Stimulated activated memory B cell treated with anti-CD40 and anti-IgM and Interleukin-4, amounts not matched to agents 10 μg/mL and 1 μg/mL and 100 μg/mL, for 72 hours (primary cell): Measurements from ENCODE around the gene DHX32.

Experiments
- ATAC-seq: fragments of 150-1000 bp; cut with Tn5 transposase; 2 replicates; pipeline ENCODE4 v1.10.0; 2021
- H3K27ac Mint-ChIP-seq: one replicate; pipeline ENCODE4 v1.8.0; 2022; ENCODE audit warnings: mild to moderate bottlenecking, mixed read lengths
- H3K27me3 Mint-ChIP-seq: one replicate; pipeline ENCODE4 v1.8.0; 2022; ENCODE audit warnings: mixed read lengths
- H3K36me3 Mint-ChIP-seq: one replicate; pipeline ENCODE4 v1.8.0; 2022; ENCODE audit warnings: mixed read lengths
- H3K4me1 Mint-ChIP-seq: one replicate; pipeline ENCODE4 v1.8.0; 2022; ENCODE audit warnings: mixed read lengths
- H3K4me3 Mint-ChIP-seq: one replicate; pipeline ENCODE4 v1.8.0; 2022; ENCODE audit warnings: mild to moderate bottlenecking, moderate library complexity, mixed read lengths
- H3K9me3 Mint-ChIP-seq: one replicate; pipeline ENCODE4 v1.8.0; 2022; ENCODE audit warnings: mixed read lengths

The DHX32 gene

GRCh38 chr10:125878957-125879835, 1.9 kb downstream of the DHX32 start:
- Mint-ChIP-seq H3K36me3 (peaks cover 60% of the 10 kb centered on the region), H3K27ac (no peak overlapping the region), H3K9me3 (peaks cover 3% of the 10 kb centered on the region), H3K4me1 (no peaks in the 10 kb centered on the region), H3K27me3 (no peaks in the 10 kb centered on the region), H3K4me3 (no peak overlapping the region)
- no peak for ATAC-seq

DNA sequence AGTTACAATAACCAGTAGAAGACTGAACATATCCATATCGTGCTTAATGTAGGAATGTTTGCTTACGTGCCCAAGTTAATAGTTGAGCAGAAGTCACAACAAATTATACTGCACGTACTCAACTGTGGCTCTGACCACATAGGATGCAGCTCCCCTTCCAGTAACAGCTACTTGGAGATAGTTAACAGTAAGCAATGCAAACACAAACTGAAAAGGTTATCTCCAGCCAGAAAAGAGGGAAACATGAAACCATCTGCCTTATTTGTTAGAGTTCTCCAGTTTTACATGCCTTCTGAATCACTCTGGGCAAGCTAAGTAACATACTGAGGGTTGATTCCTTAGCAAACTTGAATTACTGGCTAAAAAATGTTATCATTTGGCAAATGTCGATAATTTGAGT, 9.8 kb downstream of the DHX32 start:
- H3K4me3 Mint-ChIP-seq = no peak overlapping the region
- H3K9me3 Mint-ChIP-seq = peaks cover 3% of the 10 kb centered on the region
- no peaks in the 10 kb centered on the region for H3K27me3 Mint-ChIP-seq
- H3K4me1 Mint-ChIP-seq = no peaks in the 10 kb centered on the region
- no peak overlapping the region for H3K27ac Mint-ChIP-seq
- ATAC-seq = no peak
- H3K36me3 Mint-ChIP-seq = peaks cover 26% of the 10 kb centered on the region

GRCh38 chr10:125868372-125868975, 12.6 kb downstream of the DHX32 start:
- no peak for ATAC-seq
- peaks cover 14% of the 10 kb centered on the region for H3K36me3 Mint-ChIP-seq
- H3K27ac Mint-ChIP-seq = no peak overlapping the region
- no peaks in the 10 kb centered on the region for H3K9me3 Mint-ChIP-seq
- H3K4me3 Mint-ChIP-seq = no peak overlapping the region
- no peaks in the 10 kb centered on the region for H3K27me3 Mint-ChIP-seq
- no peaks in the 10 kb centered on the region for H3K4me1 Mint-ChIP-seq

DNA sequence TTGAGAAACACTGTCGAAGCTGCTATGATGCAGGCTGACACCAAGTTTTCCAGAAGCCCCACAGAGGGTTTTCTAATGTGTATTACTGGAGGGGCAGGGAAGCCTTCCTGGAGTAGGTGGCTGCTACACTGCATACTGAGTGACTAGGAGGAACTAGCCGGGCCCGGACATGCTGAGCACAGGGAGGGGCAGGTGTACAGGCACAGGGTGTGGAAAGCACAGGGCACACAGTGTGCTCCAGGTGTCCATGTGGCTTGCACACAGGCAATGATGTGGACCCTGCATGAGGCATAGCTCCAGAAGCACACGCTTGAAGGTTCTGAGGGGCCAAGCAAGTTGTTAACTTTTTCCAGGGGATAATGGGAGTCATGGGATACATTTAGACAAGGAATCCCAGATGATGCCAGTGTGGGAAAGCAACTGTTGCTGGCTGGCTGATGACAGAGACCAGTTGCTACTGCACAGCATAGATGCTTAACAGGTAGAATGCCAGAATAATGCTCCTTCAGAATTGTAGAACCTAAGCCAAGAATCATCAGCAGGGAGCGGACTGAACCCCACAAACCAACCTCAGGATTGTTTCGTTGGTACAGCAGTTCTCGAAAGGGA, 14.6 kb downstream of the DHX32 start:
- Mint-ChIP-seq H3K27ac (no peak overlapping the region), H3K36me3 (peaks cover 14% of the 10 kb centered on the region), H3K4me3 (no peak overlapping the region), H3K27me3 (no peaks in the 10 kb centered on the region), H3K9me3 (no peaks in the 10 kb centered on the region), H3K4me1 (no peaks in the 10 kb centered on the region)
- ATAC-seq = no peak

- Mint-ChIP-seq H3K4me3 (no peak overlapping the region), H3K9me3 (no peaks in the 10 kb centered on the region), H3K27ac (no peak overlapping the region), H3K4me1 (no peaks in the 10 kb centered on the region), H3K27me3 (no peaks in the 10 kb centered on the region), H3K36me3 (peaks cover 14% of the 10 kb centered on the region)
- no peak for ATAC-seq
These were observed 16.0 kb downstream of the DHX32 start for GRCh38 chr10:125865120-125865519.

DNA sequence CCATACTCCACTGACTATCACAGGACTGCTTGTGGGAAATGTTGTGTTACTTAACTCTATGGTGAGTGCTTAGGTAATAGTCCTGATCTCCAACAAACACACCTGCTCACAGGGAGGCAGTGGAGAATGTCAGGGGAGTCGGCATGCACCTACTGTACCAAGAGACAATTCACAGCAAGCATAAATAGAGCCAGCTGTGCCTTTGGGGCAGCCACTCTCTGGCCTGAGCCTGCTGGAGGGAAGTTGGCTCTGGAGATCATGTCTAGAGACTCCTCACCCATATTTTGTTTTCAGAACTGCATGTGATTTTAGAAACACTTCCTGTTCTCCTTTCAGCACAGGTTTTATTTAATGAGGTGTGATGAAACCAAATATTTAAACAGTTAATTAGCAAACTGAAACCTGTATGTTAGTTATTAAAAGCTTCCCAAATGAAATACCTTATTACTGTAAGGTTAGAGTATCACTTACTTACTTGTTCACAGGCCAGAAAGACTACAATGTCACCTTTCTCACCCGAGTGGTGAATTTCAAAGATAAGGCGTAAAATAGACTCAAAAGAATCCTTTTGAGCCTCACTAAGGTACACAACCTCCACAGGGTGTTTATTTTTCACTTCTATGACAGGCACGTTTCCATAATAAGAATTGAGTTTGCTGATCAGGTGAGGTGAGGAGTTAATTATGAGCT, 21.8 kb downstream of the DHX32 start:
- H3K27ac Mint-ChIP-seq = no peak overlapping the region

GRCh38 chr10:125857185-125857760, 23.8 kb downstream of the DHX32 start:
- H3K4me1 Mint-ChIP-seq = no peaks in the 10 kb centered on the region
- no peak overlapping the region for H3K4me3 Mint-ChIP-seq
- no peaks in the 10 kb centered on the region for H3K9me3 Mint-ChIP-seq
- peaks cover 11% of the 10 kb centered on the region for H3K36me3 Mint-ChIP-seq
- no peak overlapping the region for H3K27ac Mint-ChIP-seq
- no peaks in the 10 kb centered on the region for H3K27me3 Mint-ChIP-seq
- no peak for ATAC-seq

More for the DNA sequence above, 21.8 kb downstream of the DHX32 start:
- Mint-ChIP-seq H3K36me3 (peaks cover 11% of the 10 kb centered on the region), H3K4me1 (no peaks in the 10 kb centered on the region), H3K9me3 (no peaks in the 10 kb centered on the region), H3K4me3 (no peak overlapping the region), H3K27me3 (no peaks in the 10 kb centered on the region)
- no peak for ATAC-seq

- Mint-ChIP-seq H3K4me1 (no peaks in the 10 kb centered on the region), H3K4me3 (no peak overlapping the region), H3K9me3 (no peaks in the 10 kb centered on the region), H3K27me3 (no peaks in the 10 kb centered on the region), H3K27ac (no peak overlapping the region), H3K36me3 (peaks cover 37% of the 10 kb centered on the region)
- ATAC-seq = no peak
These were observed 28.6 kb downstream of the DHX32 start for GRCh38 chr10:125852487-125852886.

DNA sequence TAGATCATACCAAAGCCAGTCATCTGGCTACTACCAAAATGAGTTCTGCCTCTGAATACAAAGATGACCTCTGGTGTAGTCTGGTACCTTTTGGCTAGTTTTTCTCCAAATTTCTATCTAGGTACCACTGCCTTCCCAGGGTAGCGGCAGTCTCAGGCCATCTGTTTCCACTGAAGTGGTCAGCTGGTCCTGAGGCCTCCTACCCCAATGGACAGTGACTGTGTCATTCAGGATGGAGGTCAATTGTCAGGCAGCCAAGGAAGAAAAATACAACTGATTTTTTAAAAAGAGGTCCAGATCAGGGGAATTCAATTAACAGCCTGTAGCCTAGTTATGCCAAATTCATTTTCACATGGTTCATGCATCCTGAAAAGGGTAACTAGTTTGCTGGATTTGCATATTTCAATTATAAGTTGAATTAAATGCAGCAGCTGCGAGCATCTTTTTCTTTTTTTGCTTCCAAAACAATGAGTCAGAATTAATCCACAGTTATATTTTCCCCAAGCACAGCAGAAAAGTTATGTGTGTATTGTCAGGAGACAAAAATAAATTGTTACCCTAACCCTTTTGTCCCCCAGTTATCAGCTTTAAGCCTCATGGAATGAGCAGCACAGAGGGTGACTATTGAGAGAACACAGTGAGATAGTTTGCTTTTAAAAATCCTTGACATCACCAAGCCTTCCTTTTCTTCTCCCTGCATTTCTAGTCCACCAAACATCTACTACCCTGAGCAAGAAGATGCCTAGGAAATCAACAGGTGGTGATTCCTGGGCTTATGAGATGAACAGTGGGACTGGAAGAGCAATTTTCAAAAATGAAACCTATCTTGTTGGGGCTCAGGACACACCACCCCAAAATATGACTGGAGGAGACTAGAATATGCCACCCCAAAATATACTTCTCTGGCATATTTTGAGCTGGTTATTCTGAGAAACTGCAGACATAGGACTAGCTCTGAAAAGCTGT, 30.0 kb downstream of the DHX32 start:
- H3K9me3 Mint-ChIP-seq = no peaks in the 10 kb centered on the region
- H3K4me3 Mint-ChIP-seq = no peak overlapping the region
- no peak overlapping the region for H3K27ac Mint-ChIP-seq
- no peaks in the 10 kb centered on the region for H3K27me3 Mint-ChIP-seq
- no peaks in the 10 kb centered on the region for H3K4me1 Mint-ChIP-seq
- no peak for ATAC-seq
- H3K36me3 Mint-ChIP-seq = peaks cover 48% of the 10 kb centered on the region

DNA sequence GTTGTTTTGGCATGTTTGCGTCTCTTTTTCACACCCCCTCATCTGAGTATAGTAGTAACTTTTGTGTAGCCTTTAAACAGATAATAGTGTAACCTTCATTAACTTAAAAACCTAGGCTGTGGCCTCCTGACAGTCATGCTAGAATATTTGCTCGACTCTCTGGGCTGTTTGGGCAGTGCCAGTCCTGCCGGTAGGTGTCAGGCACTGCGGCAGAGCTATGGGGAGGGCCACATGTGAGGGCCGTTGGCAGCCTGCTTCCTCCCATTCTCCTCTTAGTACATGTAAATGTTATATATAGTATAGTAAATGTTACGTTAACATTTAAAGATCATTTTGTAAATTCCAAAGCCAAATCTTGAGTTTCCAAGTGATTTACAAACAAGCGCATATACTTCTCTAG, 31.6 kb downstream of the DHX32 start:
- H3K36me3 Mint-ChIP-seq = peaks cover 50% of the 10 kb centered on the region
- ATAC-seq = no peak
- H3K27ac Mint-ChIP-seq = no peak overlapping the region
- H3K4me1 Mint-ChIP-seq = no peaks in the 10 kb centered on the region
- no peaks in the 10 kb centered on the region for H3K9me3 Mint-ChIP-seq
- H3K27me3 Mint-ChIP-seq = no peaks in the 10 kb centered on the region
- H3K4me3 Mint-ChIP-seq = no peak overlapping the region

GRCh38 chr10:125848857-125849256, 32.2 kb downstream of the DHX32 start:
- no peak for ATAC-seq
- Mint-ChIP-seq H3K36me3 (peaks cover 51% of the 10 kb centered on the region), H3K4me1 (no peaks in the 10 kb centered on the region)

GRCh38 chr10:125848371-125848770, 32.7 kb downstream of the DHX32 start:
- Mint-ChIP-seq H3K4me1 (no peaks in the 10 kb centered on the region), H3K9me3 (no peaks in the 10 kb centered on the region), H3K4me3 (no peak overlapping the region), H3K36me3 (peaks cover 52% of the 10 kb centered on the region), H3K27me3 (no peaks in the 10 kb centered on the region), H3K27ac (no peak overlapping the region)
- ATAC-seq = no peak

More at GRCh38 chr10:125848857-125849256, 32.2 kb downstream of the DHX32 start:
- no peak overlapping the region for H3K27ac Mint-ChIP-seq
- H3K4me3 Mint-ChIP-seq = no peak overlapping the region
- no peaks in the 10 kb centered on the region for H3K9me3 Mint-ChIP-seq
- H3K27me3 Mint-ChIP-seq = no peaks in the 10 kb centered on the region

GRCh38 chr10:125846894-125847293, 34.2 kb downstream of the DHX32 start:
- Mint-ChIP-seq H3K4me3 (no peak overlapping the region), H3K27ac (no peak overlapping the region), H3K36me3 (peaks cover 55% of the 10 kb centered on the region), H3K27me3 (no peaks in the 10 kb centered on the region), H3K9me3 (no peaks in the 10 kb centered on the region), H3K4me1 (no peaks in the 10 kb centered on the region)
- ATAC-seq = no peak

GRCh38 chr10:125845617-125846016, 35.5 kb downstream of the DHX32 start:
- no peaks in the 10 kb centered on the region for H3K27me3 Mint-ChIP-seq
- H3K27ac Mint-ChIP-seq = no peak overlapping the region
- no peaks in the 10 kb centered on the region for H3K4me1 Mint-ChIP-seq
- H3K9me3 Mint-ChIP-seq = no peaks in the 10 kb centered on the region
- no peak overlapping the region for H3K4me3 Mint-ChIP-seq
- ATAC-seq = no peak
- H3K36me3 Mint-ChIP-seq = peaks cover 50% of the 10 kb centered on the region
